Liver (tissue), 9 donors: Measurements from ENCODE around the gene RYR2. TPM values are rescaled to one million over a fixed set of nuclear protein-coding genes. Genes with fewer than 3 reads are reported as not detected.
"Not testable (repeated sequence)": the region's sequence is repeated elsewhere in the genome, so short reads cannot be mapped to it uniquely, and the experiment has no call there.

ENCODE experiments used
- DNase-seq: peaks from one replicate; pipeline ENCODE4 v3.0.0-alpha.2; 2017; ENCODE audit warnings: low spot score
- H3K27ac ChIP-seq, 2 donors: one replicate each; pipeline ENCODE4 v1.7.0; 2013; ENCODE audit warnings: inconsistent platforms in 2 of 2, low read length in 2 of 2, control low read depth in 1 of 2, low read depth in 1 of 2, mild to moderate bottlenecking in 1 of 2
- H3K27me3 ChIP-seq, 4 donors: one replicate each; pipeline versions ENCODE4 v1.6.1 to v1.7.0; 2013; ENCODE audit warnings: low read length in 3 of 4, inconsistent platforms in 1 of 4, mild to moderate bottlenecking in 1 of 4, moderate library complexity in 1 of 4; ENCODE audit not compliant: control insufficient read depth in 4 of 4, insufficient read depth in 4 of 4
- H3K36me3 ChIP-seq, 4 donors: one replicate each; pipeline versions ENCODE4 v1.6.1 to v1.7.0; 2013; ENCODE audit warnings: low read length in 3 of 4, mild to moderate bottlenecking in 3 of 4, low read depth in 1 of 4, moderate library complexity in 1 of 4; ENCODE audit not compliant: control insufficient read depth in 4 of 4, insufficient read depth in 3 of 4
- H3K4me1 ChIP-seq, 4 donors: one replicate each; pipeline versions ENCODE4 v1.6.1 to v1.7.0; 2013; ENCODE audit warnings: low read length in 3 of 4, mild to moderate bottlenecking in 3 of 4, moderate library complexity in 1 of 4; ENCODE audit not compliant: control insufficient read depth in 4 of 4, insufficient read depth in 4 of 4
- H3K4me3 ChIP-seq, 3 donors: one replicate each; pipeline versions ENCODE4 v1.6.1 to v1.7.0; 2013; ENCODE audit warnings: low read length in 3 of 3, control low read depth in 1 of 3, low read depth in 1 of 3, mild to moderate bottlenecking in 1 of 3
- H3K9ac ChIP-seq, 2 donors: one replicate each; pipeline ENCODE4 v1.7.0; 2013; ENCODE audit warnings: low read length in 2 of 2, mild to moderate bottlenecking in 2 of 2, moderate library complexity in 2 of 2, control low read depth in 1 of 2, low read depth in 1 of 2
- H3K9me3 ChIP-seq, 4 donors: one replicate each; pipeline versions ENCODE4 v1.6.1 to v1.7.0; 2013; ENCODE audit warnings: low read length in 3 of 4; ENCODE audit not compliant: control insufficient read depth in 4 of 4
- ATF3 ChIP-seq: IDR thresholded peaks from 2 replicates; pipeline ENCODE4 v1.6.1; 2016; ENCODE audit warnings: antibody characterized with exemption
- EGR1 ChIP-seq, 2 donors: IDR thresholded peaks; 2 replicates each; pipeline ENCODE4 v1.6.1; 2016 to 2018; ENCODE audit warnings: antibody characterized with exemption in 2 of 2, low read depth in 2 of 2
- FOXA1 ChIP-seq: IDR thresholded peaks from 2 replicates; pipeline ENCODE4 v1.6.1; 2016; ENCODE audit warnings: antibody characterized with exemption
- FOXA2 ChIP-seq: IDR thresholded peaks from 2 replicates; pipeline ENCODE4 v1.6.1; 2016; ENCODE audit warnings: antibody characterized with exemption
- GABPA ChIP-seq, 2 donors: IDR thresholded peaks in 1 of 2; conservative IDR thresholded peaks in 1 of 2; 2 replicates each; pipeline ENCODE4 v1.6.1; 2016; ENCODE audit warnings: antibody characterized with exemption in 2 of 2, mild to moderate bottlenecking in 1 of 2, moderate library complexity in 1 of 2
- HNF4A ChIP-seq, 2 donors: conservative IDR thresholded peaks; 2 replicates each; pipeline ENCODE4 v1.6.1; 2016; ENCODE audit warnings: antibody characterized with exemption in 2 of 2, mild to moderate bottlenecking in 2 of 2
- HNF4G ChIP-seq: IDR thresholded peaks from 2 replicates; pipeline ENCODE4 v1.6.1; 2016; ENCODE audit warnings: antibody characterized with exemption
- JUND ChIP-seq, 2 donors: IDR thresholded peaks; 2 replicates each; pipeline ENCODE4 v1.6.1; 2016; ENCODE audit warnings: antibody characterized with exemption in 2 of 2
- MAX ChIP-seq: IDR thresholded peaks from 2 replicates; pipeline ENCODE4 v1.6.1; 2016; ENCODE audit warnings: antibody characterized with exemption
- RAD21 ChIP-seq, 2 donors: IDR thresholded peaks; 2 replicates each; pipeline ENCODE4 v1.6.1; 2016; ENCODE audit warnings: antibody characterized with exemption in 2 of 2, mild to moderate bottlenecking in 2 of 2
- TAF1 ChIP-seq: conservative IDR thresholded peaks from 2 replicates; pipeline ENCODE4 v1.6.1; 2016; ENCODE audit warnings: antibody characterized with exemption, mild to moderate bottlenecking
- YY1 ChIP-seq: IDR thresholded peaks from 2 replicates; pipeline ENCODE4 v1.6.1; 2016; ENCODE audit warnings: antibody characterized with exemption, mild to moderate bottlenecking
- WGBS: extraction: QIAGEN DNeasy Blood & Tissue Kit; methylation state at CpG from one replicate; pipeline ENCODE4 v1.1.7; 2013; 5-methylcytosine and 5-hydroxymethylcytosine counted together
- polyA plus RNA-seq, 2 donors: library from polyadenylated mRNA; stranded (reverse) in 1 of 2; unstranded in 1 of 2; fragments of 200-250 nt in 1 of 2; fragments of >200 nt in 1 of 2; fragmentation: Nextera tagmentation in 1 of 2; extraction: Ambion mirVana in 1 of 2; gene quantifications; one replicate each; pipeline versions ENCODE4 v1.2.1 to v1.2.3, GENCODE V29; 2013 to 2015
- total RNA-seq, 2 donors: library from RNA; depleted of rRNA; stranded (reverse); fragments of >200 nt; gene quantifications; one replicate each; pipeline ENCODE4 v1.2.3, GENCODE V29; 2014
- TF ChIP-seq, protein P1 (sequence below): IDR thresholded peaks from 2 replicates; pipeline ENCODE4 v1.6.1; 2016; ENCODE audit warnings: antibody characterized with exemption
- TF ChIP-seq, protein P2 (sequence below): IDR thresholded peaks from 2 replicates; pipeline ENCODE4 v1.6.1; 2016; ENCODE audit warnings: antibody characterized with exemption, mild to moderate bottlenecking
- donor health status: healthy.
- donor health status: healthy.
- donor health status: healthy.
- donor health status: healthy.
- donor health status: healthy.

RYR2 gene
- total and polyA plus RNA-seq, 4 donors = 0.06 to 0.75 (median 0.31) TPM

DNA sequence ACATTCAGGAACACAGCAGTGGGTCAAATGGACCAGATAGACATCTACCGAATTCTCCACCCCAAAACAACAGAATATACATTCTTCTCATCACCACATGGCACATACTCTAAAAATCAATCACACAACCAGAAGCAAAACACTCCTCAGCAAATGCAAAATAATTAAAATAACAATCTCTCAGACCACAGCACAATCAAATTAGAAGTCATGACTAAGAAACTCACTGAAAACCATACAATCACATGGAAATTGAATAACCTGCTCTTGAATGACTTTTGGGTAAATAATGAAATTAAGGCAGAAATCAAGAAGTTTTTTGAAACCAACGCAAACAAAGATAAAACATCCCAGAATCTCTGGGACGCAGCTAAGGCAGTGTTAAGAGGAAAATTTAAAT lies 799.5 kb downstream of the RYR2 start:
- Histone ChIP-seq H3K27me3 (no peaks in the 10 kb centered on the region), H3K9me3 (no peaks in the 10 kb centered on the region), H3K9ac (no peak overlapping the region), H3K4me3 (no peak overlapping the region), H3K27ac (no peak overlapping the region), H3K36me3 (no peaks in the 10 kb centered on the region), H3K4me1 (no peaks in the 10 kb centered on the region)
- TF ChIP-seq GABPA (IDR thresholded peaks at IDR 0.05 in 1 of 2, conservative IDR thresholded peaks at IDR 0.05 in 1 of 2) = no peak
- TF ChIP-seq FOXA1 = no peak
- TF ChIP-seq MAX = no peak
- no peak for TF ChIP-seq YY1
- no peak for TF ChIP-seq RAD21 (IDR thresholded peaks at IDR 0.05)
- TF ChIP-seq EGR1 (IDR thresholded peaks at IDR 0.05; ENCODE audit: low read depth in 2 of 2) = no peak
- no peak for TF ChIP-seq FOXA2
- no peak for TF ChIP-seq JUND (IDR thresholded peaks at IDR 0.05)
- TF ChIP-seq HNF4A (conservative IDR thresholded peaks at IDR 0.05) = no peak
- TF ChIP-seq, protein P1, sequence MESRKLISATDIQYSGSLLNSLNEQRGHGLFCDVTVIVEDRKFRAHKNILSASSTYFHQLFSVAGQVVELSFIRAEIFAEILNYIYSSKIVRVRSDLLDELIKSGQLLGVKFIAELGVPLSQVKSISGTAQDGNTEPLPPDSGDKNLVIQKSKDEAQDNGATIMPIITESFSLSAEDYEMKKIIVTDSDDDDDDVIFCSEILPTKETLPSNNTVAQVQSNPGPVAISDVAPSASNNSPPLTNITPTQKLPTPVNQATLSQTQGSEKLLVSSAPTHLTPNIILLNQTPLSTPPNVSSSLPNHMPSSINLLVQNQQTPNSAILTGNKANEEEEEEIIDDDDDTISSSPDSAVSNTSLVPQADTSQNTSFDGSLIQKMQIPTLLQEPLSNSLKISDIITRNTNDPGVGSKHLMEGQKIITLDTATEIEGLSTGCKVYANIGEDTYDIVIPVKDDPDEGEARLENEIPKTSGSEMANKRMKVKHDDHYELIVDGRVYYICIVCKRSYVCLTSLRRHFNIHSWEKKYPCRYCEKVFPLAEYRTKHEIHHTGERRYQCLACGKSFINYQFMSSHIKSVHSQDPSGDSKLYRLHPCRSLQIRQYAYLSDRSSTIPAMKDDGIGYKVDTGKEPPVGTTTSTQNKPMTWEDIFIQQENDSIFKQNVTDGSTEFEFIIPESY = no peak
- TF ChIP-seq HNF4G = no peak
- TF ChIP-seq, protein P2, sequence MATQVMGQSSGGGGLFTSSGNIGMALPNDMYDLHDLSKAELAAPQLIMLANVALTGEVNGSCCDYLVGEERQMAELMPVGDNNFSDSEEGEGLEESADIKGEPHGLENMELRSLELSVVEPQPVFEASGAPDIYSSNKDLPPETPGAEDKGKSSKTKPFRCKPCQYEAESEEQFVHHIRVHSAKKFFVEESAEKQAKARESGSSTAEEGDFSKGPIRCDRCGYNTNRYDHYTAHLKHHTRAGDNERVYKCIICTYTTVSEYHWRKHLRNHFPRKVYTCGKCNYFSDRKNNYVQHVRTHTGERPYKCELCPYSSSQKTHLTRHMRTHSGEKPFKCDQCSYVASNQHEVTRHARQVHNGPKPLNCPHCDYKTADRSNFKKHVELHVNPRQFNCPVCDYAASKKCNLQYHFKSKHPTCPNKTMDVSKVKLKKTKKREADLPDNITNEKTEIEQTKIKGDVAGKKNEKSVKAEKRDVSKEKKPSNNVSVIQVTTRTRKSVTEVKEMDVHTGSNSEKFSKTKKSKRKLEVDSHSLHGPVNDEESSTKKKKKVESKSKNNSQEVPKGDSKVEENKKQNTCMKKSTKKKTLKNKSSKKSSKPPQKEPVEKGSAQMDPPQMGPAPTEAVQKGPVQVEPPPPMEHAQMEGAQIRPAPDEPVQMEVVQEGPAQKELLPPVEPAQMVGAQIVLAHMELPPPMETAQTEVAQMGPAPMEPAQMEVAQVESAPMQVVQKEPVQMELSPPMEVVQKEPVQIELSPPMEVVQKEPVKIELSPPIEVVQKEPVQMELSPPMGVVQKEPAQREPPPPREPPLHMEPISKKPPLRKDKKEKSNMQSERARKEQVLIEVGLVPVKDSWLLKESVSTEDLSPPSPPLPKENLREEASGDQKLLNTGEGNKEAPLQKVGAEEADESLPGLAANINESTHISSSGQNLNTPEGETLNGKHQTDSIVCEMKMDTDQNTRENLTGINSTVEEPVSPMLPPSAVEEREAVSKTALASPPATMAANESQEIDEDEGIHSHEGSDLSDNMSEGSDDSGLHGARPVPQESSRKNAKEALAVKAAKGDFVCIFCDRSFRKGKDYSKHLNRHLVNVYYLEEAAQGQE = no peak
- TF ChIP-seq TAF1 = no peak
- no peak for TF ChIP-seq ATF3
- DNase-seq = no peak
- 65% methylated on average over 3 of the region's 3 CpGs for WGBS

DNA sequence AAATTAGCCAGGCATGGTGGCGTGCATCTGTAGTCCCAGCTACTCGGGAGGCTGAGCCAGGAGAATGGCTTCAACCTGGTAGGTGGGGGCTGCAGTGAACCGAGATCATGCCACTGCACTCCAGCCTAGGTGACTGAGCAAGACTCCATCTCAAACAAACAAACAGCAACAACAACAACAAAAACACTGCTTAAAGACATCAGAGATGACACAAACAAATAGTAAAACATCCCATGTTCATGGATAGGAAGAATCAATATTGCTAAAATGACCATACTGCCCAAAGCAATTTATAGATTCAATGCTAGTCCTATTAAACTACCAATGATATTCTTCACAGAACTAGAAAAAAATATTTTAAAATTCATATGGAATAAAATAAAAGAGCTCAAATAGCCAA lies 801.5 kb downstream of the RYR2 start:
- 84% methylated on average over 3 of the region's 3 CpGs for WGBS
- not testable (repeated sequence) for H3K27me3 ChIP-seq, H3K4me1 ChIP-seq, H3K36me3 ChIP-seq, H3K27ac ChIP-seq, H3K4me3 ChIP-seq, H3K9me3 ChIP-seq, DNase-seq, H3K9ac ChIP-seq
